ENCODE results near the gene EFCAB11.

DNA sequence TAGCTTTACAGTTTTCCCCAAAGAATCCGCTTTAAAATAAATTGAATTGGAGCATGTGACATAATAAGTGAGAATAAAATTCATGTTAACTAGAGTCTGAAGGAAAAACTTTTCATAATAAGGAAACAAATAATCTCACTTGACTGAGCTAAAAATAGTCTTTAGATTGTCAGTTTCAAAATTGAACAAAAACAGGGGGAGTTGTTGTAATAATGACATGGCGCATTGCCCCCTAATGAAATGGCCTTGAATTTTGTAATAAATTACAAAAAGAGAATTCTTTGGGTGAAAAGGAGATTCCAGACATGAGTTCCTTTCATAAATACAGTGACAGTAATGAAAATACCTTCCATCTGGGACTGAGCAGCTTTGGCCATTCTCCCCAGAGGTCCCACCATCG lies 178.6 kb downstream of the EFCAB11 start:
- TF ChIP-seq POLR2A (IDR thresholded peaks at IDR 0.05; ENCODE audit: extremely low read depth, insufficient read length) (no peak), MYC (IDR thresholded peaks at IDR 0.05; ENCODE audit: low read depth, low read length) (no peak)
- TF ChIP-seq, protein P1, sequence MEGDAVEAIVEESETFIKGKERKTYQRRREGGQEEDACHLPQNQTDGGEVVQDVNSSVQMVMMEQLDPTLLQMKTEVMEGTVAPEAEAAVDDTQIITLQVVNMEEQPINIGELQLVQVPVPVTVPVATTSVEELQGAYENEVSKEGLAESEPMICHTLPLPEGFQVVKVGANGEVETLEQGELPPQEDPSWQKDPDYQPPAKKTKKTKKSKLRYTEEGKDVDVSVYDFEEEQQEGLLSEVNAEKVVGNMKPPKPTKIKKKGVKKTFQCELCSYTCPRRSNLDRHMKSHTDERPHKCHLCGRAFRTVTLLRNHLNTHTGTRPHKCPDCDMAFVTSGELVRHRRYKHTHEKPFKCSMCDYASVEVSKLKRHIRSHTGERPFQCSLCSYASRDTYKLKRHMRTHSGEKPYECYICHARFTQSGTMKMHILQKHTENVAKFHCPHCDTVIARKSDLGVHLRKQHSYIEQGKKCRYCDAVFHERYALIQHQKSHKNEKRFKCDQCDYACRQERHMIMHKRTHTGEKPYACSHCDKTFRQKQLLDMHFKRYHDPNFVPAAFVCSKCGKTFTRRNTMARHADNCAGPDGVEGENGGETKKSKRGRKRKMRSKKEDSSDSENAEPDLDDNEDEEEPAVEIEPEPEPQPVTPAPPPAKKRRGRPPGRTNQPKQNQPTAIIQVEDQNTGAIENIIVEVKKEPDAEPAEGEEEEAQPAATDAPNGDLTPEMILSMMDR (IDR thresholded peaks at IDR 0.05; ENCODE audit: low read depth, low read length), result no peak
